Endothelial cell of umbilical vein (primary cell): ENCODE measurements around the gene UCK1. TPM values are rescaled to one million over a fixed set of nuclear protein-coding genes. Genes with fewer than 3 reads are reported as not detected.

ENCODE experiments used
- BruUV-seq: library from RNA; stranded (reverse); fragments of 400-500 nt; replicated peaks from 2 replicates; lab custom pipeline; 2021; lab: Mats Ljungman, UMichigan
- CTCF ChIA-PET: fragments of 300-600, 350-600 bp; sonication (Branson Sonifier 250); formaldehyde crosslinking; loops from one replicate; lab custom pipeline; 2021; ENCODE audit warnings: antibody characterized with exemption, inconsistent platforms; lab: Charles Lee
- POLR2A ChIA-PET: fragments of 300-600, 350-600 bp; sonication (Branson Sonifier 250); formaldehyde crosslinking; loops from one replicate; lab custom pipeline; 2021; ENCODE audit warnings: antibody characterized with exemption, inconsistent platforms; lab: Charles Lee
- DNase-seq: peaks from one replicate; pipeline ENCODE4 v3.0.0-alpha.2; 2011; ENCODE audit warnings: low read depth, low spot score
- FAIRE-seq: peaks from 2 replicates; lab custom pipeline; 2011; peaks lifted over from hg19 to GRCh38; lab: Jason Lieb, UNC
- H2AFZ ChIP-seq: 2 replicates; pipeline ENCODE4 v1.6.0; 2012; ENCODE audit warnings: low read depth, low read length, control low read depth, inconsistent platforms
- H3K27ac ChIP-seq: 2 replicates; pipeline ENCODE4 v1.5.1; 2011; ENCODE audit warnings: low read depth, mild to moderate bottlenecking, control low read depth, low read length, moderate library complexity; ENCODE audit not compliant: insufficient read depth
- H3K27me3 ChIP-seq, 2 experiments: 2 replicates each; pipeline versions ENCODE4 v1.6.0 to v1.6.1; 2011; ENCODE audit warnings: low read length in 2 of 2, mixed read lengths in 1 of 2; ENCODE audit not compliant: control insufficient read depth in 2 of 2, insufficient read depth in 2 of 2
- H3K36me3 ChIP-seq, 2 experiments: 2 replicates in 1 of 2; 3 replicates in 1 of 2; pipeline ENCODE4 v1.5.1; 2011; ENCODE audit warnings: low read length in 2 of 2, mild to moderate bottlenecking in 1 of 2, moderate library complexity in 1 of 2; ENCODE audit not compliant: control insufficient read depth in 2 of 2, insufficient read depth in 2 of 2; ENCODE audit errors: extremely low read depth in 1 of 2
- H3K4me1 ChIP-seq: 3 replicates; pipeline ENCODE4 v1.5.1; 2011; ENCODE audit warnings: mild to moderate bottlenecking, low read length; ENCODE audit not compliant: control insufficient read depth, insufficient read depth; ENCODE audit errors: extremely low read depth
- H3K4me2 ChIP-seq: 2 replicates; pipeline ENCODE4 v1.6.1; 2011; ENCODE audit warnings: low read length, control low read depth, mixed read lengths; ENCODE audit not compliant: insufficient read depth
- H3K4me3 ChIP-seq, 3 experiments: fragments of 200-600 bp in 1 of 3; sonication (generic), shearing (Covaris generic) in 1 of 3; replicated peaks in 1 of 3; 2 replicates each; pipeline ENCODE4 v1.5.1; 2011 to 2016; ENCODE audit warnings: control low read depth in 3 of 3, low read length in 3 of 3, mild to moderate bottlenecking in 2 of 3, inconsistent platforms in 1 of 3, low read depth in 1 of 3, moderate library complexity in 1 of 3; ENCODE audit not compliant: insufficient read depth in 1 of 3
- H3K79me2 ChIP-seq: 2 replicates; pipeline ENCODE4 v1.6.0; 2012; ENCODE audit warnings: low read length, inconsistent platforms; ENCODE audit not compliant: control insufficient read depth, insufficient read depth
- H3K9ac ChIP-seq: replicated peaks from 2 replicates; pipeline ENCODE3; 2011; ENCODE audit warnings: low read length, control low read depth; ENCODE audit not compliant: insufficient read depth; ENCODE audit errors: extremely low read depth
- H3K9me1 ChIP-seq: replicated peaks from 3 replicates; pipeline ENCODE4 v1.6.0; 2011; ENCODE audit warnings: mild to moderate bottlenecking, low read length; ENCODE audit not compliant: control insufficient read depth, insufficient read depth; ENCODE audit errors: extremely low read depth
- H3K9me3 ChIP-seq: replicated peaks from 2 replicates; pipeline ENCODE4 v1.5.1; 2012; ENCODE audit warnings: low read length, inconsistent platforms; ENCODE audit not compliant: control insufficient read depth, insufficient read depth
- H4K20me1 ChIP-seq: replicated peaks from 2 replicates; pipeline ENCODE3; 2011; ENCODE audit warnings: mild to moderate bottlenecking, low read length; ENCODE audit not compliant: control insufficient read depth, insufficient read depth; ENCODE audit errors: extremely low read depth
- CTCF ChIP-seq, 2 donors: IDR thresholded peaks; 1 replicate in 1 of 2; 2 replicates in 1 of 2; pipeline ENCODE4 v1.5.1; 2011; ENCODE audit warnings: low read length in 2 of 2, mild to moderate bottlenecking in 2 of 2, moderate library complexity in 2 of 2, control low read depth in 1 of 2, inconsistent platforms in 1 of 2, low read depth in 1 of 2; ENCODE audit not compliant: insufficient read depth in 1 of 2; ENCODE audit errors: extremely low read depth in 1 of 2
- EZH2 ChIP-seq: IDR thresholded peaks from 2 replicates; pipeline ENCODE4 v1.6.1; 2012; ENCODE audit warnings: borderline replicate concordance, low read depth, mild to moderate bottlenecking, moderate library complexity, low read length, inconsistent platforms; ENCODE audit not compliant: severe bottlenecking
- JUN ChIP-seq: IDR thresholded peaks from 2 replicates; pipeline ENCODE4 v1.6.1; 2011; ENCODE audit warnings: borderline replicate concordance, low read depth; ENCODE audit not compliant: insufficient read length, insufficient read depth
- POLR2A ChIP-seq: IDR thresholded peaks from 2 replicates; pipeline ENCODE4 v1.6.1; 2012; ENCODE audit warnings: low read depth, mild to moderate bottlenecking, control low read depth, low read length
- POLR2AphosphoS5 ChIP-seq: IDR thresholded peaks from 2 replicates; pipeline ENCODE4 v1.6.1; 2012; ENCODE audit warnings: low read depth, mild to moderate bottlenecking, control low read depth, low read length, moderate library complexity; ENCODE audit not compliant: insufficient read depth
- dilution Hi-C: fragments of 300-500 bp; cut with MboI; formaldehyde crosslinking; loops from one replicate; pipeline ENCODE4 v1.15.0; 2019; ENCODE audit warnings: low sequenced_read_pairs; ENCODE audit not compliant: extremely low pct_ligation_motif_present
- intact Hi-C: fragments of 100-400 bp; cut with micrococcal nuclease; formaldehyde crosslinking; loops from one replicate; pipeline ENCODE4 v1.10.0; 2022
- polyA plus RNA-seq, 4 experiments: library from polyadenylated mRNA; depleted of rRNA in 3 of 4; stranded (reverse) in 3 of 4; unstranded in 1 of 4; fragments of >200 nt; gene quantifications; 2 replicates each; pipeline versions ENCODE4 v1.2.1 to v1.2.3, GENCODE V29; 2011 to 2012; ENCODE audit warnings: missing spikeins in 1 of 4
- total RNA-seq: library from RNA; stranded (reverse); gene quantifications from 2 replicates; pipeline ENCODE4 v1.2.3, GENCODE V29; 2021

The UCK1 gene
- total and polyA plus RNA-seq, 2 donors (not counting 3 experiments of a cell fraction or from before 2014, with no cell fraction given) = 23.6 to 30.1 TPM

DNA sequence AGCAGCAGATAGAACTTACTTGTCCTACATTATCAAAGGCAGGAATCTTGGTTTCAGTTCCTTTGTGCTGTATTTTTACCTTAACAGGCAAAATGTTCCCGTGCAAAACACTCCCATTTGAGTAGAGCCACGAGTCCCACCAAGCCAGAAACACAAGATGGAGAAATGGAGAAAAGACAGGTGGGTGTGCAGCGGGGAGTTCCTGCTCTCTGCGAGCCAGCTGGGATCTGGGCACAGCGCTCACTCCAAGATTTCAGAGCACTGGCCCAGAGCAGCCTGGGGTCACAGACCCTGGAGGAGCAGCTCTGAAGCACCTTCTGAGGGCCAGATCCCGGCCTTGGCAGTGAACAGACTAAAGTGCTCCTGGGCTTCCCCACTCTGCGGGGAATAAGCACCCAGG is 2.9 kb downstream of the UCK1 start:
- H3K9me3 ChIP-seq = no peaks in the 10 kb centered on the region
- intact Hi-C loops (no loop called here), dilution Hi-C loops (no loop called here)
- ChIA-PET POLR2A (no interaction called here), CTCF (no interaction called here)
- H3K4me2 ChIP-seq = no peak overlapping the region
- H2AFZ ChIP-seq = no peak overlapping the region
- no peaks in the 10 kb centered on the region for H4K20me1 ChIP-seq
- peaks cover 8 to 44% of the 10 kb centered on the region in 2 experiments for H3K36me3 ChIP-seq
- FAIRE-seq (no peak), DNase-seq (no peak)
- peaks cover 4% of the 10 kb centered on the region for H3K4me1 ChIP-seq
- no peaks in the 10 kb centered on the region for H3K27me3 ChIP-seq
- TF ChIP-seq CTCF (IDR thresholded peaks at IDR 0.05; ENCODE audit: extremely low read depth in 1 of 2, insufficient read depth in 1 of 2, low read depth in 1 of 2, low read length in 2 of 2) = no peak
- no peak for TF ChIP-seq POLR2A
- no peak for TF ChIP-seq POLR2AphosphoS5
- no peak for TF ChIP-seq EZH2
- TF ChIP-seq JUN = no peak
- H3K4me3 ChIP-seq = no peak overlapping the region
- H3K9me1 ChIP-seq = no peaks in the 10 kb centered on the region
- peaks cover 4% of the 10 kb centered on the region for H3K79me2 ChIP-seq
- no TSS peak for BruUV-seq
- H3K9ac ChIP-seq = no peak overlapping the region
- no peak overlapping the region for H3K27ac ChIP-seq
